Vagina (tissue), 2 donors: ENCODE data around the gene ERBB4. TPM values are rescaled to one million over a fixed set of nuclear protein-coding genes. Genes with fewer than 3 reads are reported as not detected.

Experiments
- DNase-seq, 2 donors: peaks; one replicate each; pipeline ENCODE4 v3.0.0-alpha.2; 2017; ENCODE audit errors: extremely low spot score in 2 of 2
- H3K27ac ChIP-seq: fragments of 200-600 bp; sonication (generic); one replicate; pipeline ENCODE4 v1.5.1; 2019
- H3K27me3 ChIP-seq: fragments of 200-600 bp; sonication (generic); one replicate; pipeline ENCODE4 v1.5.1; 2019
- H3K36me3 ChIP-seq, 2 donors: fragments of 200-600 bp; sonication (generic); one replicate each; pipeline ENCODE4 v1.5.1; 2017 to 2019
- H3K4me1 ChIP-seq: fragments of 200-600 bp; sonication (generic); one replicate; pipeline ENCODE4 v1.5.1; 2019
- H3K4me3 ChIP-seq, 2 donors: fragments of 200-600 bp; sonication (generic); 1 replicate in 1 of 2; 2 replicates in 1 of 2; pipeline ENCODE4 v1.5.1; 2016 to 2019
- H3K9me3 ChIP-seq: fragments of 200-600 bp; sonication (generic); one replicate; pipeline ENCODE4 v1.5.1; 2019
- POLR2A ChIP-seq, 2 donors: fragments of 450-650 bp; IDR thresholded peaks; one replicate each; pipeline ENCODE4 v1.6.1; 2017; ENCODE audit warnings: antibody characterized with exemption in 2 of 2, mild to moderate bottlenecking in 2 of 2, moderate library complexity in 2 of 2
- POLR2AphosphoS5 ChIP-seq, 2 donors: sonication (generic); formaldehyde crosslinking; IDR thresholded peaks; one replicate each; pipeline ENCODE4 v1.9.0; 2017; ENCODE audit warnings: antibody characterized with exemption in 2 of 2, mild to moderate bottlenecking in 2 of 2, low read depth in 1 of 2; ENCODE audit not compliant: insufficient read depth in 1 of 2
- intact Hi-C: fragments of 100-400 bp; cut with DNase I; formaldehyde crosslinking; loops from one replicate; pipeline ENCODE4 v1.15.1; 2023
- total RNA-seq: library from RNA; depleted of rRNA; stranded (reverse); fragments of >200 nt; gene quantifications from one replicate; pipeline ENCODE4 v1.2.3, GENCODE V29; 2016
- TF ChIP-seq, protein P1 (sequence below), 3 experiments: fragments of 450-650 bp in 2 of 3; fragments of 200-600 bp in 1 of 3; sonication (generic) in 1 of 3; IDR thresholded peaks; one replicate each; pipeline ENCODE4 v1.5.1; 2017 to 2019; ENCODE audit warnings: antibody characterized with exemption in 3 of 3, mild to moderate bottlenecking in 2 of 3, moderate library complexity in 2 of 3

Gene ERBB4
- total RNA-seq, 1 donor from 2014 or later, result 0.25 TPM

DNA sequence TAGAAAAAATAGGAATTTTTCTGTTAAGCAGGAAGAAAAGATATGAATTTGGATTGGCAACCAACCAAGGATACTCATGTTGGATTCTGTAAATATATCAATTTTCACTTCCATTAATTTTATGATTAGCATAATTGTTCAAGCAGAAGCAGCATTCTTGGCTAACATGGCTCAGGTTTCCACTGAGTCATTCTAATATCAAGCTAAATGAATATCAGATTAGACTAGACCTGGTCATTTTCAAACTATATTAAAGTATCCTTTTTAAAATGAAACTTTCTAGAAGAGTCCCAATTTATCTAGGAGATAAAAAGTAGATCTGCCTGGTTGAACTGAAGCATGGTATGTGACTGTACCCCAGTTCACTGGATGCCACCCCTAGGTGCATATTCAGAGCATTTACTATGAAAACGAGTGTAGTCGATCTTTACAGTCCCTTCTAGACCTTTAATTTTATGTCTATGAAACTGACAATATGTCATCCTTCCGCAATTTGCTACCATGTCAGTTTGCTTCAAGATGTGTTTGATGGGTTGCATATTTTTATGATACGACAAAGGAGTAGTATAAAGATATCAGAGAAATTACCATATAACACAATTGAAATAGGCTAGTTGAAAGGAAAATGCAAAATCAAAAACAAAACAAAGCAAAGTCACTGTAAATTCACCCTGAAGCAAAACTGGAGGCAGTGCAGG lies 704.9 kb downstream of the ERBB4 start:
- H3K27me3 ChIP-seq, result no peaks in the 10 kb centered on the region
- DNase-seq, result no peak
- intact Hi-C loops, result no loop called here
- no peaks in the 10 kb centered on the region for H3K4me1 ChIP-seq
- TF ChIP-seq, protein P1, sequence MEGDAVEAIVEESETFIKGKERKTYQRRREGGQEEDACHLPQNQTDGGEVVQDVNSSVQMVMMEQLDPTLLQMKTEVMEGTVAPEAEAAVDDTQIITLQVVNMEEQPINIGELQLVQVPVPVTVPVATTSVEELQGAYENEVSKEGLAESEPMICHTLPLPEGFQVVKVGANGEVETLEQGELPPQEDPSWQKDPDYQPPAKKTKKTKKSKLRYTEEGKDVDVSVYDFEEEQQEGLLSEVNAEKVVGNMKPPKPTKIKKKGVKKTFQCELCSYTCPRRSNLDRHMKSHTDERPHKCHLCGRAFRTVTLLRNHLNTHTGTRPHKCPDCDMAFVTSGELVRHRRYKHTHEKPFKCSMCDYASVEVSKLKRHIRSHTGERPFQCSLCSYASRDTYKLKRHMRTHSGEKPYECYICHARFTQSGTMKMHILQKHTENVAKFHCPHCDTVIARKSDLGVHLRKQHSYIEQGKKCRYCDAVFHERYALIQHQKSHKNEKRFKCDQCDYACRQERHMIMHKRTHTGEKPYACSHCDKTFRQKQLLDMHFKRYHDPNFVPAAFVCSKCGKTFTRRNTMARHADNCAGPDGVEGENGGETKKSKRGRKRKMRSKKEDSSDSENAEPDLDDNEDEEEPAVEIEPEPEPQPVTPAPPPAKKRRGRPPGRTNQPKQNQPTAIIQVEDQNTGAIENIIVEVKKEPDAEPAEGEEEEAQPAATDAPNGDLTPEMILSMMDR (IDR thresholded peaks at IDR 0.05), result no peak
- TF ChIP-seq POLR2A (IDR thresholded peaks at IDR 0.05) (no peak), POLR2AphosphoS5 (IDR thresholded peaks at IDR 0.05; ENCODE audit: insufficient read depth in 1 of 2, low read depth in 1 of 2) (no peak)
- H3K27ac ChIP-seq, result no peak overlapping the region
- H3K4me3 ChIP-seq, result no peak overlapping the region
- no peaks in the 10 kb centered on the region for H3K9me3 ChIP-seq
- H3K36me3 ChIP-seq, result no peaks in the 10 kb centered on the region

DNA sequence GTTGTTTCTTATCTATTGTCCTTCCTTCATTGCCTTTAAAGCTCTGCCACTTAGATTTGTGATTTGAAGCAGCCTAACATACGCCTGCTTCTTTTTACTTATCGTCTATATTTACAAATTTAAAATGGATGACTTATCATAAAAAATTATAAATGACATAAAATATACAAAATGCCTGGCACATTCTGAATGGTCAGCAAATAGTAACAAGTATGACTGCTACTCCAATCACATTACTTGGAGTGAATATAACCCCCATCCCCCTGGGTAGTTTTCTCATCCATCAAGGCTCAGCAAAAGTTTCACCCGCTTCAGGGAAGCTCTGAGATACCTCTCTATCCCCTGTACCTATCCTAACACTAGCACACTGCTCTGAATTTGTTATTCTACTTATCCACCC lies 708.9 kb downstream of the ERBB4 start:
- Histone ChIP-seq H3K27me3 (no peaks in the 10 kb centered on the region), H3K36me3 (no peaks in the 10 kb centered on the region), H3K4me1 (no peaks in the 10 kb centered on the region), H3K27ac (no peak overlapping the region), H3K4me3 (no peak overlapping the region), H3K9me3 (no peaks in the 10 kb centered on the region)
- intact Hi-C loops, result no loop called here
- TF ChIP-seq POLR2A (IDR thresholded peaks at IDR 0.05), result no peak
- no peak for TF ChIP-seq POLR2AphosphoS5 (IDR thresholded peaks at IDR 0.05; ENCODE audit: insufficient read depth in 1 of 2, low read depth in 1 of 2)
- TF ChIP-seq, protein P1 (IDR thresholded peaks at IDR 0.05), result no peak
- no peak for DNase-seq

DNA sequence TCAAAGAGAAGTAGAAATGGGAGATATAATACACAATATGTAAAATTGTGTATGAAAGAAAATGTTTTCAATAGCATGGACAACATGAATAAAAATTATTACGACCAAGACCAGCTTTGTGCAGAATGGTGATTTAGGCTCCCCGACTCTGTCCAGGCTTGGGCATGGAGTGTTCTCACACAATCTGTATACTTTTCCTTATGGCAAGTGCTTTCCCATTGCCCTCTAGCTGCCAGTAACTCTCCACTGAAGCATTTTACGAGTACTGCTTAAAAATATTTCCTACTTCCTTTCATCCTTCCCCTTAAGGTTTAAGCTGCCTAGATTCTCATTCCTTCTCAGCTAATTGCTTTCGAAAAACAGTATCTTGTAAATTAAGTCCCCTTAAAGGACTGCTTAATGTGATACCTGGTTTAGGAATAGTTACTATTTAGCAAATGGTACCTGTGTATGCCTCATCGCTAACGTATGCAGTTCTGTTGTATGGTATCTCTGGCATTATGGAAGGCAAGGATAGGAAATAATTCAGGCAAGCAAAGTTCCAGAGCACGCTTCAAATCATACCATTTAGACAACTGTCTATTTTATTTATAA lies 714.6 kb downstream of the ERBB4 start:
- H3K9me3 ChIP-seq, result no peaks in the 10 kb centered on the region
- H3K36me3 ChIP-seq, result no peaks in the 10 kb centered on the region
- H3K27me3 ChIP-seq, result no peaks in the 10 kb centered on the region
- no peak overlapping the region for H3K4me3 ChIP-seq
- TF ChIP-seq POLR2A (IDR thresholded peaks at IDR 0.05) (no peak), POLR2AphosphoS5 (IDR thresholded peaks at IDR 0.05; ENCODE audit: insufficient read depth in 1 of 2, low read depth in 1 of 2) (no peak)
- TF ChIP-seq, protein P1 (IDR thresholded peaks at IDR 0.05), result no peak
- H3K4me1 ChIP-seq, result no peaks in the 10 kb centered on the region
- intact Hi-C loops, result no loop called here
- H3K27ac ChIP-seq, result no peak overlapping the region
- no peak for DNase-seq

DNA sequence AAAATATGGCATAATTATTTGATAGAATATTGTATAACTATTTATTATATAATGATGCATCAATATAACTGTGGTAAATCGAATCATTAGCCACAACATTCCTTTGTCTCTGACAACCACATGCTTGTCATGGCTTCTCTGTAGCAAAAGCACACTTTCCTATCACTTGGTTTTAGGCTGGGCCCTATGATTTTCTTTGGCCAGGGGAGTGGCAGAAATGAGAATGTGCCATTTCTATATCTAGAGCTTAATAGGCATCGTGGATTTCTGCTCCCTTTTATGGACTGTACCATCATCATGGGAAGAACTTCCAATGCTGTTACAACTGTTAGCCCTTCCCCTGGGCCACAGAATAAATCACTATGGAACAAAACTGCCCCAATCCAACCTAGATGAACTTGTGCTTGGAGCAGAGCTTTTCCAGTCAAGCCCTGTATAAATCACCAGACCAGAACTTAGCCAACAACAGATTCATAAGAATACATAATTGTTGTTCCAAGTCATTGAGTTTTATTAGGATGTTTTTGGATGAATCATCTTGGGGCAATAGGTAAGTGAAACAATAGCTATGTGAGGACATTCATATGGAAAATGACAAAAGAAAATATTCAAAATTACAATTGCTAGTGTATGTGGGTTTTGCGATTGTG lies 715.8 kb downstream of the ERBB4 start:
- H3K4me1 ChIP-seq, result no peaks in the 10 kb centered on the region
- intact Hi-C loops, result no loop called here

More for the DNA sequence above, 715.8 kb downstream of the ERBB4 start:
- no peaks in the 10 kb centered on the region for H3K9me3 ChIP-seq
- H3K36me3 ChIP-seq, result no peaks in the 10 kb centered on the region
- DNase-seq, result no peak
- no peak overlapping the region for H3K27ac ChIP-seq
- H3K4me3 ChIP-seq, result no peak overlapping the region
- TF ChIP-seq, protein P1 (IDR thresholded peaks at IDR 0.05), result no peak
- H3K27me3 ChIP-seq, result no peaks in the 10 kb centered on the region
